ENCODE measurements around the gene PET100. TPM values are rescaled to one million over a fixed set of nuclear protein-coding genes. Genes with fewer than 3 reads are reported as not detected.

The PET100 gene
- total RNA-seq, 1 experiment from 2014 or later: 101 TPM

- Histone ChIP-seq H2AFZ (ENCODE audit: low read length) (no peak overlapping the region), H3K9ac (ENCODE audit: low read length) (no peak overlapping the region), H4K20me1 (ENCODE audit: low read length) (no peaks in the 10 kb centered on the region), H3F3A (ENCODE audit: low read length, unreplicated experiment) (no peaks in the 10 kb centered on the region), H3K79me2 (ENCODE audit: low read length) (no peaks in the 10 kb centered on the region), H3K9me3 (ENCODE audit: low read length) (no peaks in the 10 kb centered on the region), H3K27me3 (ENCODE audit: low read length) (no peaks in the 10 kb centered on the region), H3K4me2 (ENCODE audit: low read length) (no peak overlapping the region), H3K4me3 (ENCODE audit: low read length) (no peak overlapping the region), H3K27ac (ENCODE audit: low read length) (no peak overlapping the region), H3K4me1 (ENCODE audit: insufficient read depth, low read length) (no peaks in the 10 kb centered on the region), H3K9me2 (replicated peaks; ENCODE audit: low read length) (no peaks in the 10 kb centered on the region), H3K36me3 (ENCODE audit: low read depth, low read length) (peaks cover 9% of the 10 kb centered on the region; the same call in 1 of the 2 replicates)
- ChIA-PET POLR2A (ENCODE audit: unreplicated experiment) (no interaction called here), CTCF (no interaction called here)
- TF ChIP-seq EZH2phosphoT487 (IDR thresholded peaks at IDR 0.05; ENCODE audit: borderline replicate concordance, low read length) (no peak), EZH2 (IDR thresholded peaks at IDR 0.05; ENCODE audit: low read length, unreplicated experiment) (no peak)
- TF ChIP-seq, protein P1, sequence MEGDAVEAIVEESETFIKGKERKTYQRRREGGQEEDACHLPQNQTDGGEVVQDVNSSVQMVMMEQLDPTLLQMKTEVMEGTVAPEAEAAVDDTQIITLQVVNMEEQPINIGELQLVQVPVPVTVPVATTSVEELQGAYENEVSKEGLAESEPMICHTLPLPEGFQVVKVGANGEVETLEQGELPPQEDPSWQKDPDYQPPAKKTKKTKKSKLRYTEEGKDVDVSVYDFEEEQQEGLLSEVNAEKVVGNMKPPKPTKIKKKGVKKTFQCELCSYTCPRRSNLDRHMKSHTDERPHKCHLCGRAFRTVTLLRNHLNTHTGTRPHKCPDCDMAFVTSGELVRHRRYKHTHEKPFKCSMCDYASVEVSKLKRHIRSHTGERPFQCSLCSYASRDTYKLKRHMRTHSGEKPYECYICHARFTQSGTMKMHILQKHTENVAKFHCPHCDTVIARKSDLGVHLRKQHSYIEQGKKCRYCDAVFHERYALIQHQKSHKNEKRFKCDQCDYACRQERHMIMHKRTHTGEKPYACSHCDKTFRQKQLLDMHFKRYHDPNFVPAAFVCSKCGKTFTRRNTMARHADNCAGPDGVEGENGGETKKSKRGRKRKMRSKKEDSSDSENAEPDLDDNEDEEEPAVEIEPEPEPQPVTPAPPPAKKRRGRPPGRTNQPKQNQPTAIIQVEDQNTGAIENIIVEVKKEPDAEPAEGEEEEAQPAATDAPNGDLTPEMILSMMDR (conservative IDR thresholded peaks at IDR 0.05; ENCODE audit: low read depth, low read length): no peak
- intact Hi-C loops (cut with micrococcal nuclease): no loop called here
- ATAC-seq (no peak), DNase-seq (no peak)
- TSS peak; percentile 37 for BruUV-seq (replicated peaks)
These were observed 17.0 kb upstream of the PET100 start for GRCh38 chr19:7612282-7613274.

DNA sequence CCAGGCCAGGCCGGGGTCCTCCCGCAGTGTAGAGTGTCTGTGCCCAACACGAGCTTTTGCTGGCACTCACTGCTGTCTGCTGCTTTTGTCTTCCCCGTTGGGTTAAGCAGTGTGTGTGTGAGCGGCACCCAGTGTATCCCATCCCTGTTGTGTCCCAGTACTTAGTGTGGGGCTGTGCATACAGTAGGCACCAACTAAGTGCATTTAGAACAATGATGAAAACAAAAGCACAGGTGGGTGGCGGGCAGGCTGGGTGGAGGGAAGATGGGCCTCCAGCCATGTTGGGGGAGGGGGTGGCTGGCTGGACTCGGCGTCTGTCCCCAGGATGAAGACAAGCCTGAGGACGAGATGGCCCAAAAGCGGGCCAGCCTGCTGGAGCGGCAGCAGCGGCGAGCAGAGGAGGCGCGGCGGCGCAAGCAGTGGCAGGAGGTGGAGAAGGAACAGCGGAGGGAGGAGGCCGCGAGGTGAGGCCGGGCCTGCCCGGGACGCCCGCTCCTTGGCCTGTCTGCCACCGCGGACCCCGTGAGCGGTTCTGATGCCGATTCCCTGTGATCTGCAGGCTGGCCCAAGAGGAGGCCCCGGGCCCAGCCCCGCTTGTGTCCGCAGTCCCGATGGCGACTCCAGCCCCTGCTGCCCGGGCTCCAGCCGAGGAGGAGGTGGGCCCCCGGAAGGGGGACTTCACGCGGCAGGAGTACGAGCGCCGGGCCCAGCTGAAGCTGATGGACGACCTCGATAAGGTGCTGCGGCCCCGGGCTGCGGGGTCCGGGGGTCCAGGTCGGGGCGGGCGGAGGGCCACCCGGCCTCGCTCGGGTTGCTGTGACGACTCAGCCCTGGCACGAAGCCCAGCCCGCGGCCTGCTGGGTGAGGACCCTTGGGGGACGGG, 14.5 kb upstream of the PET100 start:
- Histone ChIP-seq H3K4me2 (ENCODE audit: low read length) (no peak overlapping the region), H3F3A (ENCODE audit: low read length, unreplicated experiment) (no peaks in the 10 kb centered on the region), H3K9ac (ENCODE audit: low read length) (no peak overlapping the region), H3K36me3 (ENCODE audit: low read depth, low read length) (peaks cover 23% of the 10 kb centered on the region; the same call in 1 of the 2 replicates), H3K27ac (ENCODE audit: low read length) (no peak overlapping the region), H3K4me1 (ENCODE audit: insufficient read depth, low read length) (peaks cover 17% of the 10 kb centered on the region), H3K9me2 (replicated peaks; ENCODE audit: low read length) (no peaks in the 10 kb centered on the region), H4K20me1 (ENCODE audit: low read length) (no peaks in the 10 kb centered on the region), H3K4me3 (ENCODE audit: low read length) (no peak overlapping the region), H2AFZ (ENCODE audit: low read length) (no peak overlapping the region), H3K79me2 (ENCODE audit: low read length) (no peaks in the 10 kb centered on the region), H3K27me3 (ENCODE audit: low read length) (no peaks in the 10 kb centered on the region), H3K9me3 (ENCODE audit: low read length) (no peaks in the 10 kb centered on the region)
- intact Hi-C loops (cut with micrococcal nuclease): no loop called here
- BruUV-seq (replicated peaks): no TSS peak
- no peak for ATAC-seq
- no peak for TF ChIP-seq EZH2 (IDR thresholded peaks at IDR 0.05; ENCODE audit: low read length, unreplicated experiment)
- TF ChIP-seq, protein P1 (conservative IDR thresholded peaks at IDR 0.05; ENCODE audit: low read depth, low read length): no peak
- TF ChIP-seq EZH2phosphoT487 (IDR thresholded peaks at IDR 0.05; ENCODE audit: borderline replicate concordance, low read length): no peak
- ChIA-PET CTCF (no interaction called here), POLR2A (ENCODE audit: unreplicated experiment) (no interaction called here)
- no peak for DNase-seq

Data from PC-3 (cell line).